GM19397 (cell line): Measurements from ENCODE around the gene KRT15.
"Not testable (repeated sequence)": the region's sequence is repeated elsewhere in the genome, so short reads cannot be mapped to it uniquely, and the experiment has no call there.

Experiments
- ATAC-seq: cut with Tn5 transposase; IDR thresholded peaks from one replicate; pipeline ENCODE4 v1.9.1; 2021; ENCODE audit warnings: mild to moderate bottlenecking, moderate library complexity; ENCODE audit not compliant: unreplicated experiment

Gene KRT15

GRCh38 chr17:41544935-41545334 is 26.2 kb upstream of the KRT15 start:
- ATAC-seq = no peak

- ATAC-seq = no peak
Measured at GRCh38 chr17:41544491-41544892, 25.8 kb upstream of the KRT15 start.

GRCh38 chr17:41542786-41543185 is 24.1 kb upstream of the KRT15 start:
- ATAC-seq = not testable (repeated sequence)

- no peak for ATAC-seq
Measured at GRCh38 chr17:41542357-41542756, 23.7 kb upstream of the KRT15 start.

- no peak for ATAC-seq
Measured at GRCh38 chr17:41540921-41541625, 22.4 kb upstream of the KRT15 start.

- ATAC-seq = no peak
Measured at GRCh38 chr17:41539979-41540701, 21.4 kb upstream of the KRT15 start.

GRCh38 chr17:41539071-41539492 is 20.4 kb upstream of the KRT15 start:
- ATAC-seq = no peak

GRCh38 chr17:41538565-41538991 is 19.9 kb upstream of the KRT15 start:
- ATAC-seq = no peak

- ATAC-seq = no peak
Measured at GRCh38 chr17:41537990-41538389, 19.3 kb upstream of the KRT15 start.

GRCh38 chr17:41537614-41537954 is 18.9 kb upstream of the KRT15 start:
- ATAC-seq = no peak

GRCh38 chr17:41536741-41537613 is 18.3 kb upstream of the KRT15 start:
- ATAC-seq = no peak

GRCh38 chr17:41535764-41536481 is 17.2 kb upstream of the KRT15 start:
- no peak for ATAC-seq

- ATAC-seq = no peak
Measured at GRCh38 chr17:41534899-41535546, 16.3 kb upstream of the KRT15 start.

- ATAC-seq = no peak
Measured at GRCh38 chr17:41533613-41534012, 14.9 kb upstream of the KRT15 start.

GRCh38 chr17:41532947-41533570 is 14.4 kb upstream of the KRT15 start:
- ATAC-seq = no peak

- no peak for ATAC-seq
Measured at GRCh38 chr17:41531993-41532392, 13.3 kb upstream of the KRT15 start.

GRCh38 chr17:41530062-41531048 is 11.7 kb upstream of the KRT15 start:
- ATAC-seq = no peak

- no peak for ATAC-seq
Measured at GRCh38 chr17:41529491-41529915, 10.8 kb upstream of the KRT15 start.

GRCh38 chr17:41528959-41529353 is 10.3 kb upstream of the KRT15 start:
- no peak for ATAC-seq
